Heart left ventricle (tissue), 16 donors: Measurements from ENCODE around the gene THY1. TPM values are rescaled to one million over a fixed set of nuclear protein-coding genes. Genes with fewer than 3 reads are reported as not detected.

Experiments
- ATAC-seq, 4 donors: fragments of 200-7000 bp; cut with Tn5 transposase; one replicate each; pipeline ENCODE4 v1.9.1; 2020 to 2022; ENCODE audit warnings: moderate library complexity in 4 of 4, mild to moderate bottlenecking in 3 of 4, moderate number of reproducible peaks in 1 of 4
- DNase-seq, 5 donors: peaks; one replicate each; pipeline ENCODE4 v3.0.0-alpha.2; 2020
- H3K27ac ChIP-seq, 12 donors: fragments of 200-600 bp; sonication (generic) in 4 of 12; one replicate each; pipeline versions ENCODE4 v1.5.0 to v1.8.0; 2016 to 2022; ENCODE audit warnings: mild to moderate bottlenecking in 2 of 12
- H3K27me3 ChIP-seq, 9 donors: fragments of 200-600 bp; sonication (generic) in 2 of 9; one replicate each; pipeline versions ENCODE4 v1.5.1 to v1.8.0; 2016 to 2022; ENCODE audit warnings: mild to moderate bottlenecking in 3 of 9
- H3K36me3 ChIP-seq, 9 donors: fragments of 200-600 bp; sonication (generic) in 2 of 9; one replicate each; pipeline versions ENCODE4 v1.5.0 to v1.8.0; 2018 to 2022; ENCODE audit warnings: mild to moderate bottlenecking in 2 of 9
- H3K4me1 ChIP-seq, 12 donors: fragments of 200-600 bp; sonication (generic) in 4 of 12; one replicate each; pipeline versions ENCODE4 v1.5.0 to v1.8.0; 2016 to 2022; ENCODE audit warnings: mild to moderate bottlenecking in 3 of 12
- H3K4me3 ChIP-seq, 12 donors: fragments of 200-600 bp; sonication (generic) in 4 of 12; one replicate each; pipeline versions ENCODE4 v1.5.0 to v1.8.0; 2017 to 2022; ENCODE audit warnings: mild to moderate bottlenecking in 9 of 12, moderate library complexity in 4 of 12
- H3K9me3 ChIP-seq, 12 donors: fragments of 200-600 bp; sonication (generic) in 4 of 12; one replicate each; pipeline versions ENCODE4 v1.5.0 to v1.8.0; 2016 to 2022; ENCODE audit warnings: mild to moderate bottlenecking in 1 of 12
- CTCF ChIP-seq, 12 donors: fragments of 200-600 bp; sonication (generic) in 4 of 12; IDR thresholded peaks; one replicate each; pipeline versions ENCODE4 v1.5.0 to v1.8.0; 2018 to 2022; ENCODE audit warnings: antibody characterized with exemption in 12 of 12, mild to moderate bottlenecking in 5 of 12
- POLR2A ChIP-seq, 2 donors: fragments of 450-650 bp; IDR thresholded peaks; one replicate each; pipeline ENCODE4 v1.6.1; 2017; ENCODE audit warnings: antibody characterized with exemption in 2 of 2, mild to moderate bottlenecking in 2 of 2, moderate library complexity in 2 of 2
- WGBS, 4 donors: extraction: QIAGEN DNeasy Blood & Tissue Kit in 2 of 4; methylation state at CpG; one replicate each; pipeline versions ENCODE4 v1.1.5 to v1.1.7; 2013 to 2018; 5-methylcytosine and 5-hydroxymethylcytosine counted together
- intact Hi-C, 10 donors: fragments of 100-400 bp; cut with DNase I; formaldehyde crosslinking; loops; one replicate each; pipeline versions ENCODE4 v1.11.1 to v1.14.2; 2022
- polyA plus RNA-seq, 2 donors: library from polyadenylated mRNA; stranded (reverse); fragments of 200-250 nt; gene quantifications; one replicate each; pipeline ENCODE4 v1.2.3, GENCODE V29; 2013
- total RNA-seq, 9 donors: library from RNA; depleted of rRNA in 2 of 9; stranded (reverse); fragments of >200 nt in 2 of 9; fragmentation: NEBNext Ultra II Directional in 3 of 9; extraction: Animal tissue kit (Norgen Biotek cat#: 25700) in 3 of 9; gene quantifications; one replicate each; pipeline versions ENCODE4 v1.1.0 to v1.2.4, GENCODE V29; 2016 to 2023
- donor health status: ischemic (EF 13 %, LVEDD 7.1; RV severe dilation, severe dysfunction).
- donor health status: healthy with polysubstance abuse.
- donor health status: DM: no; HTN: yes; CAD: no.
- donor health status: DM: no; HTN: no; CAD: no.
- donor health status: ischemic (EF 25% LVEDD 6.9; RV normal size, moderate dysfunction).
- donor health status: ischemic (EF 25% LVEDD 5.7; RV mildly dilated, moderate dysfunction).
- donor health status: healthy.
- donor health status: DM: yes; HTN: yes; CAD: no.
- donor health status: ischemic (EF 35%, LVEDD 5.7; RV mildly dilated, moderate dysfunction).
- donor health status: nonischemic (EF 11% LVEDD 7.7; RV severe dilation, severe dysfunction).
- donor health status: DM: yes; HTN: yes; CAD: no.
- donor health status: PGD.
- donor health status: ischemic (EF 29% LVEDD 5.4; RV normal size, mild dysfunction).
- donor health status: nonischemic (EF 23%, LVEDD 6.1; RV moderate dilation, normal function).

THY1 gene
- total and polyA plus RNA-seq, 11 donors = 0.80 to 57.8 (median 5.8) TPM; not detected in 1

GRCh38 chr11:119453881-119454280, 30.9 kb upstream of the THY1 start:
- no peaks in the 10 kb centered on the region for H3K4me1 ChIP-seq
- DNase-seq (no peak), ATAC-seq (no peak)
- no peak overlapping the region for H3K27ac ChIP-seq
- H3K27me3 ChIP-seq = no peaks in the 10 kb centered on the region
- no peak for TF ChIP-seq POLR2A (IDR thresholded peaks at IDR 0.05)
- no peak for TF ChIP-seq CTCF (IDR thresholded peaks at IDR 0.05)
- 55 to 74% (median 69%) methylated on average over 1 of the region's 1 CpG for WGBS, 4 donors
- no peaks in the 10 kb centered on the region for H3K36me3 ChIP-seq
- H3K9me3 ChIP-seq = no peaks in the 10 kb centered on the region
- no peak overlapping the region for H3K4me3 ChIP-seq
- intact Hi-C loops = no loop called here

GRCh38 chr11:119450590-119451326, 27.8 kb upstream of the THY1 start:
- Histone ChIP-seq H3K36me3 (no peaks in the 10 kb centered on the region), H3K27me3 (peaks cover 0 to 4% (median 0%) of the 10 kb centered on the region in 9 donors), H3K9me3 (no peaks in the 10 kb centered on the region), H3K27ac (no peak overlapping the region), H3K4me1 (peaks cover 0 to 7% (median 0%) of the 10 kb centered on the region in 12 donors), H3K4me3 (no peak overlapping the region)
- DNase-seq (no peak), ATAC-seq (no peak)
- intact Hi-C loops = no loop called here
- WGBS, 4 donors = 89 to 94% (median 92%) methylated on average over 6 of the region's 6 CpGs
- TF ChIP-seq POLR2A (IDR thresholded peaks at IDR 0.05) (no peak), CTCF (IDR thresholded peaks at IDR 0.05) (no peak)

- Histone ChIP-seq H3K27me3 (peaks cover 0 to 4% (median 0%) of the 10 kb centered on the region in 9 donors), H3K36me3 (no peaks in the 10 kb centered on the region), H3K27ac (no peak overlapping the region), H3K4me3 (no peak overlapping the region), H3K4me1 (peaks cover 0 to 7% (median 0%) of the 10 kb centered on the region in 12 donors), H3K9me3 (no peaks in the 10 kb centered on the region)
- DNase-seq = no peak
- intact Hi-C loops = no loop called here
- ATAC-seq = no peak
- TF ChIP-seq POLR2A (IDR thresholded peaks at IDR 0.05) (no peak), CTCF (IDR thresholded peaks at IDR 0.05) (no peak)
- WGBS, 4 donors = 72 to 90% (median 77%) methylated on average over 3 of the region's 3 CpGs
These were observed 26.5 kb upstream of the THY1 start for GRCh38 chr11:119449498-119449897.

- Histone ChIP-seq H3K4me3 (no peak overlapping the region), H3K9me3 (no peaks in the 10 kb centered on the region), H3K27ac (no peak overlapping the region), H3K36me3 (no peaks in the 10 kb centered on the region), H3K27me3 (peaks cover 0 to 4% (median 0%) of the 10 kb centered on the region in 9 donors), H3K4me1 (peaks cover 0 to 7% (median 0%) of the 10 kb centered on the region in 12 donors)
- no peak for ATAC-seq
- TF ChIP-seq POLR2A (IDR thresholded peaks at IDR 0.05) (no peak), CTCF (IDR thresholded peaks at IDR 0.05) (no peak)
- WGBS, 4 donors = 85 to 90% (median 88%) methylated on average over 4 of the region's 4 CpGs
- intact Hi-C loops = no loop called here
- no peak for DNase-seq
These were observed 25.4 kb upstream of the THY1 start for GRCh38 chr11:119448380-119448779.
